Gastrocnemius medialis (tissue), 4 donors: ENCODE results near the gene ASB1. TPM values are rescaled to one million over a fixed set of nuclear protein-coding genes. Genes with fewer than 3 reads are reported as not detected.

Source experiments
- ATAC-seq, 2 donors: fragments of 150-250 bp; one replicate each; pipeline ENCODE4 v1.9.1; 2016
- DNase-seq, 2 donors: peaks; one replicate each; pipeline ENCODE4 v3.0.0-alpha.2; 2019
- H3K27ac ChIP-seq, 4 donors: fragments of 200-600 bp; sonication (generic); 1 replicate in 1 of 4; 2 replicates in 3 of 4; pipeline ENCODE4 v1.5.1; 2016 to 2018; ENCODE audit warnings: mild to moderate bottlenecking in 2 of 4, moderate library complexity in 1 of 4
- H3K27me3 ChIP-seq, 3 donors: fragments of 200-600 bp; sonication (generic) in 2 of 3; 1 replicate in 1 of 3; 2 replicates in 2 of 3; pipeline versions ENCODE4 v1.5.1 to v1.6.0; 2016 to 2019; ENCODE audit warnings: mild to moderate bottlenecking in 1 of 3, moderate library complexity in 1 of 3
- H3K36me3 ChIP-seq, 2 donors: fragments of 200-600 bp; sonication (generic) in 1 of 2; one replicate each; pipeline ENCODE4 v1.5.1; 2017 to 2018
- H3K4me1 ChIP-seq, 2 donors: fragments of 200-600 bp; sonication (generic) in 1 of 2; one replicate each; pipeline ENCODE4 v1.5.1; 2016 to 2017; ENCODE audit warnings: mild to moderate bottlenecking in 2 of 2
- H3K4me3 ChIP-seq, 4 donors: fragments of 200-600 bp; sonication (generic) in 3 of 4; 1 replicate in 1 of 4; 2 replicates in 3 of 4; pipeline ENCODE4 v1.5.1; 2016 to 2019; ENCODE audit warnings: mild to moderate bottlenecking in 2 of 4
- H3K9me3 ChIP-seq, 3 donors: fragments of 200-600 bp; sonication (generic) in 2 of 3; 1 replicate in 1 of 3; 2 replicates in 2 of 3; pipeline ENCODE4 v1.5.1; 2016 to 2019
- POLR2A ChIP-seq, 2 donors: fragments of 450-650 bp; IDR thresholded peaks; one replicate each; pipeline ENCODE4 v1.6.1; 2017; ENCODE audit warnings: antibody characterized with exemption in 2 of 2, mild to moderate bottlenecking in 2 of 2, moderate library complexity in 2 of 2
- in situ Hi-C, 4 donors: fragments of 200-750 bp; cut with MboI; loops; one replicate each; pipeline versions ENCODE4 v1.15.0 to v1.8.0; 2017; ENCODE audit warnings: low sequenced_read_pairs in 4 of 4
- intact Hi-C: fragments of 100-400 bp; cut with DNase I; formaldehyde crosslinking; loops from one replicate; pipeline ENCODE4 v1.15.1; 2023; ENCODE audit warnings: low total_unique reads
- total RNA-seq, 4 donors: library from RNA; depleted of rRNA; stranded (reverse); fragments of >200 nt; gene quantifications; one replicate each; pipeline versions ENCODE4 v1.1.0 to v1.2.3, GENCODE V29; 2016
- TF ChIP-seq, protein P1 (sequence below), 5 experiments: fragments of 450-650 bp in 3 of 5; fragments of 200-600 bp in 2 of 5; sonication (generic) in 2 of 5; IDR thresholded peaks in 4 of 5; conservative IDR thresholded peaks in 1 of 5; 1 replicate in 4 of 5; 2 replicates in 1 of 5; pipeline ENCODE4 v1.5.1; 2016 to 2019; ENCODE audit warnings: antibody characterized with exemption in 5 of 5, mild to moderate bottlenecking in 3 of 5, moderate library complexity in 3 of 5

The ASB1 gene
- total RNA-seq, 4 donors from 2014 or later: 17.1 to 33.6 (median 26.3) TPM

DNA sequence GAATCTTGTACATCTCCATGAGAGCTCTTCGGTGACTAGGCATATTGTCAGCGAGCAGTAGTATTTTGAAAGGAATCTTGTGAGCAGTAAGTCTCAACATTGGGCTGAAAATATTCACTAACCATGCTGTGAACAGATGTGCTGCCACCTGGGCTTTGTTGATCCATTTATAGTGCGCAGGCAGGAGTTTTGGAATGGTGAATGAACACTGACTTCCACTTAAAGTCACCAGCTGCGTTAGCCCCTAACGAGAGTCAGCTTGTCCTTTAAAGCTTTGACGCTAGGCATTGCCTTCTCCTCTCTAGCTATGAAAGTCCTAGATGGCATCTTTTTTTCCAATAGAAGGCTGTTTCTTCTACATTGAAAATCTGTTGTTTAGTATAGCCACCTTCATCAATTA lies 4.1 kb downstream of the ASB1 start:
- intact Hi-C loops (no loop called here), in situ Hi-C loops (no loop called here)
- peaks cover 9 to 17% of the 10 kb centered on the region in 2 donors for H3K4me1 ChIP-seq
- no peaks in the 10 kb centered on the region for H3K9me3 ChIP-seq
- no peak overlapping the region for H3K27ac ChIP-seq
- H3K27me3 ChIP-seq: no peaks in the 10 kb centered on the region
- no peak for DNase-seq
- ATAC-seq: no peak
- TF ChIP-seq, protein P1, sequence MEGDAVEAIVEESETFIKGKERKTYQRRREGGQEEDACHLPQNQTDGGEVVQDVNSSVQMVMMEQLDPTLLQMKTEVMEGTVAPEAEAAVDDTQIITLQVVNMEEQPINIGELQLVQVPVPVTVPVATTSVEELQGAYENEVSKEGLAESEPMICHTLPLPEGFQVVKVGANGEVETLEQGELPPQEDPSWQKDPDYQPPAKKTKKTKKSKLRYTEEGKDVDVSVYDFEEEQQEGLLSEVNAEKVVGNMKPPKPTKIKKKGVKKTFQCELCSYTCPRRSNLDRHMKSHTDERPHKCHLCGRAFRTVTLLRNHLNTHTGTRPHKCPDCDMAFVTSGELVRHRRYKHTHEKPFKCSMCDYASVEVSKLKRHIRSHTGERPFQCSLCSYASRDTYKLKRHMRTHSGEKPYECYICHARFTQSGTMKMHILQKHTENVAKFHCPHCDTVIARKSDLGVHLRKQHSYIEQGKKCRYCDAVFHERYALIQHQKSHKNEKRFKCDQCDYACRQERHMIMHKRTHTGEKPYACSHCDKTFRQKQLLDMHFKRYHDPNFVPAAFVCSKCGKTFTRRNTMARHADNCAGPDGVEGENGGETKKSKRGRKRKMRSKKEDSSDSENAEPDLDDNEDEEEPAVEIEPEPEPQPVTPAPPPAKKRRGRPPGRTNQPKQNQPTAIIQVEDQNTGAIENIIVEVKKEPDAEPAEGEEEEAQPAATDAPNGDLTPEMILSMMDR (IDR thresholded peaks at IDR 0.05 in 4 of 5, conservative IDR thresholded peaks at IDR 0.05 in 1 of 5): no peak
- no peak for TF ChIP-seq POLR2A (IDR thresholded peaks at IDR 0.05)
- no peak overlapping the region for H3K4me3 ChIP-seq
- peaks cover 0 to 26% of the 10 kb centered on the region in 2 donors for H3K36me3 ChIP-seq

- DNase-seq (no peak), ATAC-seq (no peak)
- Histone ChIP-seq H3K4me3 (no peak overlapping the region), H3K9me3 (no peaks in the 10 kb centered on the region), H3K4me1 (peaks cover 5 to 12% of the 10 kb centered on the region in 2 donors), H3K36me3 (peaks cover 0 to 31% of the 10 kb centered on the region in 2 donors), H3K27me3 (no peaks in the 10 kb centered on the region), H3K27ac (no peak overlapping the region)
- in situ Hi-C loops (no loop called here), intact Hi-C loops (no loop called here)
- TF ChIP-seq, protein P1 (IDR thresholded peaks at IDR 0.05 in 4 of 5, conservative IDR thresholded peaks at IDR 0.05 in 1 of 5): no peak
- no peak for TF ChIP-seq POLR2A (IDR thresholded peaks at IDR 0.05)
Measured at GRCh38 chr2:238431456-238431855, 4.7 kb downstream of the ASB1 start.

DNA sequence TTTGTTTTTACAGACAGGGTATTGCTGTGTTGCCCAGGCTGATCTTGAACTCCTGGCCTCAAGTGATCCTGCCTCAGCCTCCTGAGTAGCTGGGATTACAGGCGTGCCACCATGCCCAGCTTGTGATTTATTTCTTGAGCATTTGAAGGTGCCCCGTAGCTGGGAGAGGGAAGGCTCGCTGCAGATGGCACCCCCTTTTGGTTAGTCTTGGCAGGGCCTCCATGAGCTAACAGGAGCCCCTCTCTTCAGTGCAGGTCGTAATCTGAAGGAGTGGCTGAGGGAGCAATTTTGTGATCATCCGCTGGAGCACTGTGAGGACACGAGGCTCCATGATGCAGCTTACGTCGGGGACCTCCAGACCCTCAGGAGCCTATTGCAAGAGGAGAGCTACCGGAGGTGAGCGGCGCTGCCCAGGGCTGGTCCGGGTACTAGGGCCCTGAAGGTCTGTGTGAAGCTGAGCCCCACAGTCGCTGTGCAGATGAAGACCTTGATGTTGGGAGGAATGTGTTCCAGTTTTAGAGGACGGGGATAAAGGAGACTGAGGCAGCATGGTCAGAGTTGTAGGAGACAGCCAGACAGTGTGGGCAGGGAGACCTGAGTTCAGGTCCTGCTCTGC lies 6.7 kb downstream of the ASB1 start:
- no peaks in the 10 kb centered on the region for H3K9me3 ChIP-seq
- DNase-seq (no peak), ATAC-seq (no peak)
- no peak overlapping the region for H3K4me3 ChIP-seq
- no peaks in the 10 kb centered on the region for H3K27me3 ChIP-seq
- peaks cover 0 to 4% of the 10 kb centered on the region in 2 donors for H3K4me1 ChIP-seq
- TF ChIP-seq, protein P1 (IDR thresholded peaks at IDR 0.05 in 4 of 5, conservative IDR thresholded peaks at IDR 0.05 in 1 of 5): no peak
- no peak for TF ChIP-seq POLR2A (IDR thresholded peaks at IDR 0.05)
- peaks cover 0 to 31% of the 10 kb centered on the region in 2 donors for H3K36me3 ChIP-seq
- intact Hi-C loops (no loop called here), in situ Hi-C loops (no loop called here)
- H3K27ac ChIP-seq: no peak overlapping the region

DNA sequence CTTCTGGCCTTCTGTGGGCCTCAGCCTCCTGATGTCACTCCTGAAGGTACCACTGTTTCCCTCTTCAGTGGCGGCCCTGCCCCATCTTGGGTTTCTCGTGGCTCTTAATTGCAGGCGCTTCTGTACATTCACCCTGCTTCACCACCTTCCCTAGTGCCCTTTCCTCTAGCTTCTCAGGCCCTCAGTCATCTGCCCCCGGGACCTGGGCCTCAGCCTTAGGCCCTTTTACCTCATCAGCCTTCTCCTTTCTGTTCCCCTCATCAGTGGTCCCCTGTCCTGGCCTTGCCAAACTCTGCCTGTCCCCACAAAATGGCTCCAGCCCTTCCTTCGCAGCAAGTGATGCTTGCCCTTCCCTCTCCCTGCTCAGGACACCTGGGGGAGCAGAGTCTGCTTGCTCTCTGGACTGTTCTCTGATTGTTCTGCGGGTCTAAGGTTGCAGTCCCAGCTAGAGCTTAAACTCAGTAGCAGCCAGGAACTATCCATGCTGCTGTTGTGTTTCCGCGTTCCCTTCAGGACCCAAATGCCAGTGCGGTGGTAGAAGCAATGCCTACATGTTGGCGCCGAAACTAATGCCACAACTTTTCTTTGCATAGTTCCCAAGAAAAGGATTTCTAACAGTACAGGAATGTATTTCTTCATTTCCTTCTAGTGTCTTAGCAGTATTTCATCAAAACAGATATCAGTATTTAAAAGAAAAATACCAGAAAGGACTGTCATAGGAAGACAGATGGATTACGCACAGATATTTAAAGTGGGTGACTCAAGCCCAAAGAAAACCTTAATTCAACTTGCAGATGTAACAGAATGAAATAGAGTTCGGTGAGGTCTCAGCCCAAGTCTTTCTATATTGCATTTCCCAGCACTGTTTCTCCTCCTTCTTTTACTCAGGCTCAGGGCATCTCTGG lies 7.5 kb downstream of the ASB1 start:
- H3K4me3 ChIP-seq: no peak overlapping the region
- DNase-seq (no peak), ATAC-seq (no peak)
- no peaks in the 10 kb centered on the region for H3K27me3 ChIP-seq
- H3K4me1 ChIP-seq: peaks cover 5 to 7% of the 10 kb centered on the region in 2 donors
- intact Hi-C loops: no loop called here
- no peaks in the 10 kb centered on the region for H3K9me3 ChIP-seq
- H3K27ac ChIP-seq: no peak overlapping the region
- TF ChIP-seq, protein P1 (IDR thresholded peaks at IDR 0.05 in 4 of 5, conservative IDR thresholded peaks at IDR 0.05 in 1 of 5): no peak
- no peak for TF ChIP-seq POLR2A (IDR thresholded peaks at IDR 0.05)
- in situ Hi-C loops: no loop called here
- peaks cover 0 to 31% of the 10 kb centered on the region in 2 donors for H3K36me3 ChIP-seq
